DND-41 (cell line): ENCODE results near the gene BOD1L2.

Experiments used
- ATAC-seq: fragments of 200-7000 bp; cut with Tn5 transposase; 3 replicates; pipeline ENCODE4 v1.9.1; 2021; ENCODE audit warnings: low read depth; ENCODE audit not compliant: insufficient read depth
- DNase-seq: peaks from one replicate; pipeline ENCODE4 v3.0.0-alpha.2; 2020
- H2AFZ ChIP-seq: 2 replicates; pipeline ENCODE4 v1.6.0; 2012; ENCODE audit warnings: low read depth, low read length
- H3K27ac ChIP-seq: 2 replicates; pipeline ENCODE4 v1.5.1; 2012; ENCODE audit warnings: low read length, inconsistent platforms
- H3K27me3 ChIP-seq: fragments of 200-600 bp; sonication (generic); 2 replicates; pipeline ENCODE4 v1.6.0; 2012; ENCODE audit warnings: low read length, mild to moderate bottlenecking, inconsistent platforms; ENCODE audit not compliant: insufficient read depth, poor library complexity
- H3K36me3 ChIP-seq: 2 replicates; pipeline ENCODE4 v1.5.1; 2012; ENCODE audit warnings: low read length, inconsistent platforms; ENCODE audit not compliant: insufficient read depth
- H3K4me1 ChIP-seq: 2 replicates; pipeline ENCODE4 v1.5.1; 2012; ENCODE audit warnings: mild to moderate bottlenecking, low read length; ENCODE audit not compliant: insufficient read depth
- H3K4me2 ChIP-seq: 2 replicates; pipeline ENCODE4 v1.6.0; 2012; ENCODE audit warnings: mild to moderate bottlenecking, moderate library complexity, low read length, inconsistent platforms; ENCODE audit not compliant: insufficient read depth
- H3K4me3 ChIP-seq, 2 experiments: fragments of 200-600 bp in 1 of 2; shearing (Covaris generic) in 1 of 2; 2 replicates each; pipeline ENCODE4 v1.5.1; 2012 to 2016; ENCODE audit warnings: inconsistent platforms in 2 of 2, low read length in 2 of 2, mild to moderate bottlenecking in 2 of 2, low read depth in 1 of 2, moderate library complexity in 1 of 2
- H3K79me2 ChIP-seq: 2 replicates; pipeline ENCODE4 v1.6.0; 2012; ENCODE audit warnings: low read length, inconsistent platforms; ENCODE audit not compliant: insufficient read depth
- H3K9ac ChIP-seq: 2 replicates; pipeline ENCODE4 v1.6.0; 2012; ENCODE audit warnings: low read depth, mild to moderate bottlenecking, inconsistent platforms, low read length, moderate library complexity
- H3K9me3 ChIP-seq: 2 replicates; pipeline ENCODE4 v1.5.1; 2012; ENCODE audit warnings: low read length, moderate library complexity, mild to moderate bottlenecking, inconsistent platforms; ENCODE audit not compliant: insufficient read depth, severe bottlenecking
- H4K20me1 ChIP-seq: 2 replicates; pipeline ENCODE4 v1.6.0; 2012; ENCODE audit warnings: low read length; ENCODE audit not compliant: insufficient read depth
- CTCF ChIP-seq: IDR thresholded peaks from 2 replicates; pipeline ENCODE4 v1.5.1; 2012; ENCODE audit warnings: borderline replicate concordance, low read length, moderate library complexity, mild to moderate bottlenecking; ENCODE audit not compliant: poor library complexity, severe bottlenecking; ENCODE audit errors: extremely low read depth
- EZH2 ChIP-seq: IDR thresholded peaks from 3 replicates; pipeline ENCODE4 v1.6.1; 2012; ENCODE audit warnings: borderline replicate concordance, low read depth, mild to moderate bottlenecking, moderate library complexity, low read length, inconsistent platforms; ENCODE audit not compliant: severe bottlenecking

Gene BOD1L2

GRCh38 chr18:57167617-57168308 lies 20.9 kb downstream of the BOD1L2 start:
- Histone ChIP-seq H3K4me1 (no peaks in the 10 kb centered on the region), H3K79me2 (no peaks in the 10 kb centered on the region), H3K9me3 (no peaks in the 10 kb centered on the region), H3K4me3 (no peak overlapping the region), H3K9ac (no peak overlapping the region), H4K20me1 (no peaks in the 10 kb centered on the region), H3K36me3 (no peaks in the 10 kb centered on the region), H3K27me3 (no peaks in the 10 kb centered on the region), H3K4me2 (no peak overlapping the region), H2AFZ (no peak overlapping the region), H3K27ac (no peak overlapping the region)
- ATAC-seq = no peak
- TF ChIP-seq EZH2 (no peak), CTCF (no peak)
- DNase-seq = no peak

DNA sequence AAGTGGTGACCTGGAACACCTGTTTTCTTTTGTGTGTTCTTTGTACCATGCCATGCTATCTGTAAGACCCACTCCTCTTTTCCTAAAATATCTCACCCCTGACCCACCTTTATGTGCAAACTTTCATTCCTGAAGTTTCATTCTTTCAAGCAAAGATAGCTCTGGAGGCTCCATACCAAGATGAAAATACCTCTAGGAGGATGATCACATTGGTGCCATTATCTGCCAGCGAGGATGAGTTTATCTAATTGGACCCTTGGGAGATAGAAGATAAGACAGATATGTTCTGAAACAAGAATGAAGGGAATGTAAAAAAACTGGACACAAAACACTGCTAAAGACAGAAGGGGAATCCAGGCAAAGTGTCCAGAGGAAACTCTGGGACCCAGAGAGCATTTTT lies 24.1 kb downstream of the BOD1L2 start:
- ATAC-seq = no peak

DNA sequence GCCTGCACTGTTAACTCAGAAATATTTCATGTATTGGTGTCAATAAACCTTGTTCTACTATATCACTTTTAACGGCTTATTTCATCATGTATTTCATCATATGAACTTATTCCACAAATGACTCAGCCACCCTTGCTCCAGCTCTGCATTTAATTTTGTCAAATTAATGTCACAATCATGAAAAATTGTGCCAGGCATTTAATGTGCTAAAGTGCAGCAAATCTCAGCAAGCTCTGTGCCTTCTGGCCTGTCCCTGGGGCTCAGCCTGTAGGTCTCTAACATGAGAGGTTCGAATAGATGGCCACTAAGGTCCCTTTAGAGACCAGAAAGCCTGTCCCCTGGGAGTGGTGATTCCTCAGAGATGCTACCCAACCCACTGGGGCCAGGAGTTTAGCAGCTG lies 28.6 kb downstream of the BOD1L2 start:
- TF ChIP-seq EZH2 = no peak
- no peak for TF ChIP-seq CTCF
- Histone ChIP-seq H3K4me1 (no peaks in the 10 kb centered on the region), H3K4me2 (no peak overlapping the region), H3K9ac (no peak overlapping the region), H3K27ac (no peak overlapping the region), H3K9me3 (no peaks in the 10 kb centered on the region), H3K27me3 (no peaks in the 10 kb centered on the region), H3K36me3 (no peaks in the 10 kb centered on the region), H3K79me2 (no peaks in the 10 kb centered on the region), H3K4me3 (no peak overlapping the region), H2AFZ (no peak overlapping the region), H4K20me1 (no peaks in the 10 kb centered on the region)
- ATAC-seq (no peak), DNase-seq (no peak)

More for the DNA sequence above, 24.1 kb downstream of the BOD1L2 start:
- no peak overlapping the region for H2AFZ ChIP-seq
- no peaks in the 10 kb centered on the region for H3K4me1 ChIP-seq
- H4K20me1 ChIP-seq = no peaks in the 10 kb centered on the region
- no peaks in the 10 kb centered on the region for H3K36me3 ChIP-seq
- no peaks in the 10 kb centered on the region for H3K79me2 ChIP-seq
- no peak for DNase-seq
- TF ChIP-seq EZH2 (no peak), CTCF (no peak)
- H3K27me3 ChIP-seq = no peaks in the 10 kb centered on the region
- no peak overlapping the region for H3K27ac ChIP-seq
- no peaks in the 10 kb centered on the region for H3K9me3 ChIP-seq
- no peak overlapping the region for H3K9ac ChIP-seq
- H3K4me2 ChIP-seq = no peak overlapping the region
- no peak overlapping the region for H3K4me3 ChIP-seq
